HEK293 (cell line): ENCODE data around the gene MECP2.

ENCODE experiments used
- CTCF ChIA-PET: fragments of 350-600 bp; formaldehyde crosslinking; extraction: SDS; loops from one replicate; lab custom pipeline; 2021; ENCODE audit warnings: antibody characterized with exemption; lab: Yijun Ruan, JAX
- POLR2A ChIA-PET: fragments of 300-600 bp; formaldehyde crosslinking; extraction: SDS; loops from one replicate; lab custom pipeline; 2020; ENCODE audit warnings: antibody characterized with exemption, inconsistent platforms; lab: Yijun Ruan, JAX
- H3K27ac ChIP-seq: fragments of 200-500 bp; sonication (Bioruptor generic); 2 replicates; pipeline ENCODE4 v1.5.1; 2014; ENCODE audit warnings: low read depth, low read length, control low read depth, inconsistent platforms; ENCODE audit errors: extremely low read depth
- H3K36me3 ChIP-seq, 2 experiments: fragments of 200-500 bp in 1 of 2; sonication (Bioruptor generic) in 1 of 2; 1 replicate in 1 of 2; 2 replicates in 1 of 2; pipeline ENCODE4 v1.5.1; 2014 to 2017; ENCODE audit warnings: inconsistent platforms in 2 of 2, low read length in 2 of 2; ENCODE audit not compliant: control insufficient read depth in 2 of 2, insufficient read depth in 1 of 2
- H3K4me1 ChIP-seq: fragments of 200-500 bp; sonication (Bioruptor generic); 2 replicates; pipeline ENCODE4 v1.5.1; 2014; ENCODE audit warnings: mild to moderate bottlenecking, low read length, inconsistent platforms; ENCODE audit not compliant: control insufficient read depth, insufficient read depth
- H3K4me3 ChIP-seq: 2 replicates; pipeline ENCODE4 v1.5.1; 2011; ENCODE audit warnings: low read depth, mild to moderate bottlenecking, control low read depth, low read length, moderate library complexity
- H3K9me3 ChIP-seq: fragments of 200-500 bp; sonication (Bioruptor generic); 2 replicates; pipeline ENCODE4 v1.5.1; 2014; ENCODE audit warnings: low read depth, low read length, inconsistent platforms; ENCODE audit not compliant: control insufficient read depth, insufficient read depth
- GLIS1 ChIP-seq: fragments of 450-650 bp; formaldehyde crosslinking; IDR thresholded peaks from 2 replicates; pipeline ENCODE4 v1.5.1; 2016; ENCODE audit warnings: missing biosample characterization, missing genetic modification characterization
- HOXA7 ChIP-seq: sonication (generic); formaldehyde crosslinking; IDR thresholded peaks from 2 replicates; pipeline ENCODE4 v1.8.1; 2022; ENCODE audit warnings: missing genetic modification reagents, borderline replicate concordance
- ZBTB8A ChIP-seq: fragments of 450-650 bp; formaldehyde crosslinking; IDR thresholded peaks from 2 replicates; pipeline ENCODE4 v1.5.1; 2016; ENCODE audit warnings: missing biosample characterization, missing genetic modification characterization
- ZNF292 ChIP-seq: fragments of 450-650 bp; formaldehyde crosslinking; IDR thresholded peaks from 2 replicates; pipeline ENCODE4 v1.5.1; 2016; ENCODE audit warnings: low read depth, missing biosample characterization, missing genetic modification characterization, borderline replicate concordance
- ZNF391 ChIP-seq: fragments of 450-650 bp; formaldehyde crosslinking; IDR thresholded peaks from 2 replicates; pipeline ENCODE4 v1.5.1; 2016; ENCODE audit warnings: low read depth, missing biosample characterization, missing genetic modification characterization, borderline replicate concordance
- ZNF473 ChIP-seq: fragments of 450-650 bp; formaldehyde crosslinking; IDR thresholded peaks from 2 replicates; pipeline ENCODE4 v1.5.1; 2017; ENCODE audit warnings: missing biosample characterization, missing genetic modification characterization
- ZNF600 ChIP-seq: fragments of 450-650 bp; formaldehyde crosslinking; IDR thresholded peaks from 2 replicates; pipeline ENCODE4 v1.5.1; 2016; ENCODE audit warnings: missing biosample characterization, missing genetic modification characterization
- ZNF654 ChIP-seq: fragments of 450-650 bp; formaldehyde crosslinking; IDR thresholded peaks from 2 replicates; pipeline ENCODE4 v1.5.1; 2016; ENCODE audit warnings: low read depth, missing biosample characterization, missing genetic modification characterization
- ZNF76 ChIP-seq: fragments of 450-650 bp; formaldehyde crosslinking; IDR thresholded peaks from 2 replicates; pipeline ENCODE4; 2016; ENCODE audit warnings: low read depth, missing biosample characterization, missing genetic modification characterization, borderline replicate concordance
- ZNF792 ChIP-seq: fragments of 450-650 bp; formaldehyde crosslinking; IDR thresholded peaks from 2 replicates; pipeline ENCODE4 v1.5.1; 2016; ENCODE audit warnings: missing biosample characterization, missing genetic modification characterization
- ZNF837 ChIP-seq: fragments of 450-650 bp; formaldehyde crosslinking; IDR thresholded peaks from 2 replicates; pipeline ENCODE4 v1.5.1; 2016; ENCODE audit warnings: missing biosample characterization, missing genetic modification characterization
- TF ChIP-seq, protein P1 (sequence below): fragments of 450-650 bp; formaldehyde crosslinking; IDR thresholded peaks from 2 replicates; pipeline ENCODE4 v1.5.1; 2016; ENCODE audit warnings: missing biosample characterization, missing genetic modification characterization
- TF ChIP-seq, protein P2 (sequence below): fragments of 450-650 bp; formaldehyde crosslinking; IDR thresholded peaks from 2 replicates; pipeline ENCODE4 v1.5.1; 2016; ENCODE audit warnings: missing biosample characterization, missing genetic modification characterization, borderline replicate concordance
- TF ChIP-seq, protein P3 (sequence below): fragments of 450-650 bp; formaldehyde crosslinking; IDR thresholded peaks from 2 replicates; pipeline ENCODE4 v1.5.1; 2016; ENCODE audit warnings: missing biosample characterization, missing genetic modification characterization
- TF ChIP-seq, protein P4 (sequence below): fragments of 450-650 bp; formaldehyde crosslinking; IDR thresholded peaks from 2 replicates; pipeline ENCODE4 v1.5.1; 2016; ENCODE audit warnings: missing biosample characterization, missing genetic modification characterization, borderline replicate concordance
- TF ChIP-seq, protein P5 (sequence below): fragments of 450-650 bp; formaldehyde crosslinking; IDR thresholded peaks from 2 replicates; pipeline ENCODE4 v1.5.1; 2016; ENCODE audit warnings: missing biosample characterization, missing genetic modification characterization
- TF ChIP-seq, protein P6 (sequence below): fragments of 450-650 bp; formaldehyde crosslinking; IDR thresholded peaks from 2 replicates; pipeline ENCODE4 v1.5.1; 2016; ENCODE audit warnings: missing biosample characterization, missing genetic modification characterization

The MECP2 gene

DNA sequence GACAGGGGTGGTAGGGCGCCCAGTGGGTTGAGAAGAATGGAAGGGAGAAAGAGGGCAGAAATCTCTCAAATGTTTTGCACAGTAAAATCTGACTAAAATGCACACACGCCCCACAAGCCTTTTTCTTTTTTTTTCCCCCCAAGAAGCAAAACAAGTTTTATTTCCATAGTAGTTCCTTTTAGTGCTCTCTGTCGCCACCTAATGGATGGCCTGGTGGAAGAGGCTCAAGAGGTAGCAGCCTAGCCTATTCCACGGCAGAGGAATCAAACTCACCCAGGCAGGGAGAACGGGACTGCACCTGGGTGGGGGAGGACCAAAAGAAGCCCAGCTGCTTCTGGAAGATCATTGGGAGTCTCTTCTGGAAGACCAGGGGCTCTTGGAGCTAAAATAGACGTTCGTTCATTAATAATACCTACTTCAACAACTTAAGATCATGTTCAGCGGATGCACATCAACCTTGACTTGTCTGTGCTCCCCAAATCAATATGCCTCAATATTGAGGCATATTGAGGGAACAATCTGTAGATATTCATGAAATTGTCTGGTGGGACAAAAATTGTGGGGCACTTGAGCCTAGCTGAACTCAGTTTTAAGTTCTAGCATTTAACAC, 46.2 kb downstream of the MECP2 start:
- ChIA-PET CTCF (interaction anchor here (0.6 to 4.4 kb wide), 14 partner anchors 10 to 786 kb away, joined by 3 to 35 read pairs (median 3); no protein-coding TSS in a partner anchor), POLR2A (no interaction called here)
- H3K4me3 ChIP-seq = no peak overlapping the region
- H3K36me3 ChIP-seq = peaks cover 3 to 20% of the 10 kb centered on the region in 2 experiments; a peak in 2 of 3 replicates
- H3K27ac ChIP-seq = no peak overlapping the region
- H3K9me3 ChIP-seq = no peaks in the 10 kb centered on the region
- TF ChIP-seq ZNF837 (tag by site-specific recombination) = no peak
- TF ChIP-seq ZNF654 (tag by site-specific recombination) = peak; percentile 76
- TF ChIP-seq, protein P1, sequence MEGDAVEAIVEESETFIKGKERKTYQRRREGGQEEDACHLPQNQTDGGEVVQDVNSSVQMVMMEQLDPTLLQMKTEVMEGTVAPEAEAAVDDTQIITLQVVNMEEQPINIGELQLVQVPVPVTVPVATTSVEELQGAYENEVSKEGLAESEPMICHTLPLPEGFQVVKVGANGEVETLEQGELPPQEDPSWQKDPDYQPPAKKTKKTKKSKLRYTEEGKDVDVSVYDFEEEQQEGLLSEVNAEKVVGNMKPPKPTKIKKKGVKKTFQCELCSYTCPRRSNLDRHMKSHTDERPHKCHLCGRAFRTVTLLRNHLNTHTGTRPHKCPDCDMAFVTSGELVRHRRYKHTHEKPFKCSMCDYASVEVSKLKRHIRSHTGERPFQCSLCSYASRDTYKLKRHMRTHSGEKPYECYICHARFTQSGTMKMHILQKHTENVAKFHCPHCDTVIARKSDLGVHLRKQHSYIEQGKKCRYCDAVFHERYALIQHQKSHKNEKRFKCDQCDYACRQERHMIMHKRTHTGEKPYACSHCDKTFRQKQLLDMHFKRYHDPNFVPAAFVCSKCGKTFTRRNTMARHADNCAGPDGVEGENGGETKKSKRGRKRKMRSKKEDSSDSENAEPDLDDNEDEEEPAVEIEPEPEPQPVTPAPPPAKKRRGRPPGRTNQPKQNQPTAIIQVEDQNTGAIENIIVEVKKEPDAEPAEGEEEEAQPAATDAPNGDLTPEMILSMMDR (tag by site-specific recombination) = peak; percentile 64
- TF ChIP-seq, protein P2, sequence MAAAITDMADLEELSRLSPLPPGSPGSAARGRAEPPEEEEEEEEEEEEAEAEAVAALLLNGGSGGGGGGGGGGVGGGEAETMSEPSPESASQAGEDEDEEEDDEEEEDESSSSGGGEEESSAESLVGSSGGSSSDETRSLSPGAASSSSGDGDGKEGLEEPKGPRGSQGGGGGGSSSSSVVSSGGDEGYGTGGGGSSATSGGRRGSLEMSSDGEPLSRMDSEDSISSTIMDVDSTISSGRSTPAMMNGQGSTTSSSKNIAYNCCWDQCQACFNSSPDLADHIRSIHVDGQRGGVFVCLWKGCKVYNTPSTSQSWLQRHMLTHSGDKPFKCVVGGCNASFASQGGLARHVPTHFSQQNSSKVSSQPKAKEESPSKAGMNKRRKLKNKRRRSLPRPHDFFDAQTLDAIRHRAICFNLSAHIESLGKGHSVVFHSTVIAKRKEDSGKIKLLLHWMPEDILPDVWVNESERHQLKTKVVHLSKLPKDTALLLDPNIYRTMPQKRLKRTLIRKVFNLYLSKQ (tag by site-specific recombination) = no peak
- H3K4me1 ChIP-seq = no peaks in the 10 kb centered on the region

DNA sequence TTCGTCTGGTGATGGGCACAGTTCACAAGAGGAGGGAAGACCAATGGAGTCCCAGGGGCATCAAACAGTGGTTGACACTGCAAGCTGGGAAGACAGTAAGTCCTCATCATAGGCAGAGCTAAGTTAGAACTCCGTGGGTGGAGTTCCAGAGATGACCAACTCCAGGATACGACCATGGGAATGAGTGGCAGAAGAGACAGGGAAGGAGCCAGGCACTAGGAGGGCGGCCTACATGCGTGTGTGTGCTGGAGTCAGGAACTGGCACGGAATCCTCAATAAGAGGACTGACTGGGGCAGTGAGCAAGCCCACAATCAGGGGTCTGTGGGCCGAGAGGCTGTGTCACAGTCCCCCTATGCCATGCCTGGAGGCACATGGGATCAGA, 47.4 kb downstream of the MECP2 start:
- no peaks in the 10 kb centered on the region for H3K9me3 ChIP-seq
- ChIA-PET CTCF (interaction anchor here (0.6 to 4.4 kb wide), 4 partner anchors 10 to 42 kb away, joined by 3 to 35 read pairs (median 6); no protein-coding TSS in a partner anchor), POLR2A (no interaction called here)
- no peak overlapping the region for H3K27ac ChIP-seq
- TF ChIP-seq ZNF600 (tag by site-specific recombination) (no peak), HOXA7 (CRISPR knock-in tag) (no peak), GLIS1 (tag by site-specific recombination) (no peak), ZNF76 (tag by site-specific recombination) (no peak), ZNF473 (tag by site-specific recombination) (no peak), ZNF391 (no peak), ZBTB8A (tag by site-specific recombination) (no peak), ZNF792 (tag by site-specific recombination) (no peak), ZNF292 (tag by site-specific recombination) (no peak)
- TF ChIP-seq, protein P3, sequence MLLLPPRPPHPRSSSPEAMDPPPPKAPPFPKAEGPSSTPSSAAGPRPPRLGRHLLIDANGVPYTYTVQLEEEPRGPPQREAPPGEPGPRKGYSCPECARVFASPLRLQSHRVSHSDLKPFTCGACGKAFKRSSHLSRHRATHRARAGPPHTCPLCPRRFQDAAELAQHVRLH (tag by site-specific recombination) = no peak
- TF ChIP-seq, protein P4, sequence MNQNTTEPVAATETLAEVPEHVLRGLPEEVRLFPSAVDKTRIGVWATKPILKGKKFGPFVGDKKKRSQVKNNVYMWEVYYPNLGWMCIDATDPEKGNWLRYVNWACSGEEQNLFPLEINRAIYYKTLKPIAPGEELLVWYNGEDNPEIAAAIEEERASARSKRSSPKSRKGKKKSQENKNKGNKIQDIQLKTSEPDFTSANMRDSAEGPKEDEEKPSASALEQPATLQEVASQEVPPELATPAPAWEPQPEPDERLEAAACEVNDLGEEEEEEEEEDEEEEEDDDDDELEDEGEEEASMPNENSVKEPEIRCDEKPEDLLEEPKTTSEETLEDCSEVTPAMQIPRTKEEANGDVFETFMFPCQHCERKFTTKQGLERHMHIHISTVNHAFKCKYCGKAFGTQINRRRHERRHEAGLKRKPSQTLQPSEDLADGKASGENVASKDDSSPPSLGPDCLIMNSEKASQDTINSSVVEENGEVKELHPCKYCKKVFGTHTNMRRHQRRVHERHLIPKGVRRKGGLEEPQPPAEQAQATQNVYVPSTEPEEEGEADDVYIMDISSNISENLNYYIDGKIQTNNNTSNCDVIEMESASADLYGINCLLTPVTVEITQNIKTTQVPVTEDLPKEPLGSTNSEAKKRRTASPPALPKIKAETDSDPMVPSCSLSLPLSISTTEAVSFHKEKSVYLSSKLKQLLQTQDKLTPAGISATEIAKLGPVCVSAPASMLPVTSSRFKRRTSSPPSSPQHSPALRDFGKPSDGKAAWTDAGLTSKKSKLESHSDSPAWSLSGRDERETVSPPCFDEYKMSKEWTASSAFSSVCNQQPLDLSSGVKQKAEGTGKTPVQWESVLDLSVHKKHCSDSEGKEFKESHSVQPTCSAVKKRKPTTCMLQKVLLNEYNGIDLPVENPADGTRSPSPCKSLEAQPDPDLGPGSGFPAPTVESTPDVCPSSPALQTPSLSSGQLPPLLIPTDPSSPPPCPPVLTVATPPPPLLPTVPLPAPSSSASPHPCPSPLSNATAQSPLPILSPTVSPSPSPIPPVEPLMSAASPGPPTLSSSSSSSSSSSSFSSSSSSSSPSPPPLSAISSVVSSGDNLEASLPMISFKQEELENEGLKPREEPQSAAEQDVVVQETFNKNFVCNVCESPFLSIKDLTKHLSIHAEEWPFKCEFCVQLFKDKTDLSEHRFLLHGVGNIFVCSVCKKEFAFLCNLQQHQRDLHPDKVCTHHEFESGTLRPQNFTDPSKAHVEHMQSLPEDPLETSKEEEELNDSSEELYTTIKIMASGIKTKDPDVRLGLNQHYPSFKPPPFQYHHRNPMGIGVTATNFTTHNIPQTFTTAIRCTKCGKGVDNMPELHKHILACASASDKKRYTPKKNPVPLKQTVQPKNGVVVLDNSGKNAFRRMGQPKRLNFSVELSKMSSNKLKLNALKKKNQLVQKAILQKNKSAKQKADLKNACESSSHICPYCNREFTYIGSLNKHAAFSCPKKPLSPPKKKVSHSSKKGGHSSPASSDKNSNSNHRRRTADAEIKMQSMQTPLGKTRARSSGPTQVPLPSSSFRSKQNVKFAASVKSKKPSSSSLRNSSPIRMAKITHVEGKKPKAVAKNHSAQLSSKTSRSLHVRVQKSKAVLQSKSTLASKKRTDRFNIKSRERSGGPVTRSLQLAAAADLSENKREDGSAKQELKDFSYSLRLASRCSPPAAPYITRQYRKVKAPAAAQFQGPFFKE = no peak
- TF ChIP-seq, protein P5, sequence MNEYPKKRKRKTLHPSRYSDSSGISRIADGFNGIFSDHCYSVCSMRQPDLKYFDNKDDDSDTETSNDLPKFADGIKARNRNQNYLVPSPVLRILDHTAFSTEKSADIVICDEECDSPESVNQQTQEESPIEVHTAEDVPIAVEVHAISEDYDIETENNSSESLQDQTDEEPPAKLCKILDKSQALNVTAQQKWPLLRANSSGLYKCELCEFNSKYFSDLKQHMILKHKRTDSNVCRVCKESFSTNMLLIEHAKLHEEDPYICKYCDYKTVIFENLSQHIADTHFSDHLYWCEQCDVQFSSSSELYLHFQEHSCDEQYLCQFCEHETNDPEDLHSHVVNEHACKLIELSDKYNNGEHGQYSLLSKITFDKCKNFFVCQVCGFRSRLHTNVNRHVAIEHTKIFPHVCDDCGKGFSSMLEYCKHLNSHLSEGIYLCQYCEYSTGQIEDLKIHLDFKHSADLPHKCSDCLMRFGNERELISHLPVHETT (tag by site-specific recombination) = no peak
- TF ChIP-seq, protein P6, sequence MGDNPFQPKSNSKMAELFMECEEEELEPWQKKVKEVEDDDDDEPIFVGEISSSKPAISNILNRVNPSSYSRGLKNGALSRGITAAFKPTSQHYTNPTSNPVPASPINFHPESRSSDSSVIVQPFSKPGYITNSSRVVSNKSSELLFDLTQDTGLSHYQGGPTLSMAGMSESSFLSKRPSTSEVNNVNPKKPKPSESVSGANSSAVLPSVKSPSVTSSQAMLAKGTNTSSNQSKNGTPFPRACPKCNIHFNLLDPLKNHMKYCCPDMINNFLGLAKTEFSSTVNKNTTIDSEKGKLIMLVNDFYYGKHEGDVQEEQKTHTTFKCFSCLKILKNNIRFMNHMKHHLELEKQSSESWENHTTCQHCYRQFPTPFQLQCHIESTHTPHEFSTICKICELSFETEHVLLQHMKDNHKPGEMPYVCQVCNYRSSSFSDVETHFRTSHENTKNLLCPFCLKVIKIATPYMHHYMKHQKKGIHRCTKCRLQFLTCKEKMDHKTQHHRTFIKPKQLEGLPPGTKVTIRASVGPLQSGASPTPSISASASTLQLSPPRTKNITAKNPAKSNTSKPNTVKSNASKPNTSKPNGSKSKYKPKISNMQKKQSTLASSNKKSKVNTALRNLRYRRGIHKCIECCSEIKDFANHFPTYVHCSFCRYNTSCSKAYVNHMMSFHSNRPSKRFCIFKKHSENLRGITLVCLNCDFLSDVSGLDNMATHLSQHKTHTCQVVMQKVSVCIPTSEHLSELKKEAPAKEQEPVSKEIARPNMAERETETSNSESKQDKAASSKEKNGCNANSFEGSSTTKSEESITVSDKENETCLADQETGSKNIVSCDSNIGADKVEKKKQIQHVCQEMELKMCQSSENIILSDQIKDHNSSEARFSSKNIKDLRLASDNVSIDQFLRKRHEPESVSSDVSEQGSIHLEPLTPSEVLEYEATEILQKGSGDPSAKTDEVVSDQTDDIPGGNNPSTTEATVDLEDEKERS (tag by site-specific recombination) = no peak
- peaks cover 4% of the 10 kb centered on the region; the same call in 1 of the 2 replicates for H3K4me1 ChIP-seq
- peaks cover 0 to 20% of the 10 kb centered on the region in 2 experiments; a peak in 2 of 3 replicates for H3K36me3 ChIP-seq
- H3K4me3 ChIP-seq = no peak overlapping the region
